Right lobe of liver (tissue), 6 donors: ENCODE results near the gene LPCAT1. TPM values are rescaled to one million over a fixed set of nuclear protein-coding genes. Genes with fewer than 3 reads are reported as not detected.

Experiments
- ATAC-seq, 4 donors: fragments of 200-7000 bp; cut with Tn5 transposase; one replicate each; pipeline ENCODE4 v1.9.1; 2020; ENCODE audit warnings: mild to moderate bottlenecking in 4 of 4, moderate library complexity in 4 of 4
- DNase-seq, 3 donors: peaks; one replicate each; pipeline ENCODE4 v3.0.0-alpha.2; 2020
- H3K27ac ChIP-seq, 3 donors: fragments of 200-600 bp; one replicate each; pipeline ENCODE4 v1.8.0; 2022
- H3K27me3 ChIP-seq, 2 donors: fragments of 200-600 bp; one replicate each; pipeline ENCODE4 v1.8.0; 2022
- H3K36me3 ChIP-seq, 4 donors: fragments of 200-600 bp; sonication (generic) in 1 of 4; one replicate each; pipeline versions ENCODE4 v1.5.1 to v1.8.0; 2017 to 2022; ENCODE audit warnings: control low read depth in 1 of 4
- H3K4me1 ChIP-seq, 4 donors: fragments of 200-600 bp; sonication (generic) in 1 of 4; one replicate each; pipeline versions ENCODE4 v1.5.1 to v1.8.0; 2017 to 2022; ENCODE audit warnings: control low read depth in 1 of 4
- H3K4me3 ChIP-seq, 3 donors: fragments of 200-600 bp; one replicate each; pipeline ENCODE4 v1.8.0; 2022
- H3K9me3 ChIP-seq, 4 donors: fragments of 200-600 bp; sonication (generic) in 1 of 4; one replicate each; pipeline versions ENCODE4 v1.5.1 to v1.8.0; 2017 to 2022; ENCODE audit warnings: control low read depth in 1 of 4
- POLR2A ChIP-seq: fragments of 450-650 bp; IDR thresholded peaks from one replicate; pipeline ENCODE4 v1.6.1; 2017; ENCODE audit warnings: antibody characterized with exemption, mild to moderate bottlenecking
- WGBS: methylation state at CpG from one replicate; pipeline ENCODE4 v1.1.6; 2018; ENCODE audit warnings: low coverage, low lambda C conversion rate; ENCODE audit not compliant: insufficient coverage; ENCODE audit errors: missing lambda C conversion rate; 5-methylcytosine and 5-hydroxymethylcytosine counted together
- intact Hi-C, 2 donors: fragments of 100-400 bp; cut with DNase I; formaldehyde crosslinking; loops; one replicate each; pipeline versions ENCODE4 v1.11.2 to v1.14.1; 2022
- total RNA-seq, 6 experiments: library from RNA; depleted of rRNA in 2 of 6; stranded (reverse); fragments of >200 nt in 2 of 6; fragmentation: NEBNext Ultra II Directional in 3 of 6; extraction: Animal tissue kit (Norgen Biotek cat#: 25700) in 3 of 6; gene quantifications; one replicate each; pipeline versions ENCODE4 v1.1.0 to v1.2.4, GENCODE V29; 2016 to 2023
- TF ChIP-seq, protein P1 (sequence below), 4 donors: fragments of 200-600 bp in 3 of 4; fragments of 450-650 bp in 1 of 4; IDR thresholded peaks; one replicate each; pipeline versions ENCODE4 v1.5.1 to v1.8.0; 2016 to 2022; ENCODE audit warnings: antibody characterized with exemption in 4 of 4, mild to moderate bottlenecking in 2 of 4
- donor health status: DM: no; HTN: yes; CAD: no.
- donor health status: DM: no; HTN: no; CAD: no.
- donor health status: DM: no; HTN: no; CAD: no.
- donor health status: DM: no; HTN: yes; CAD: no.
- donor health status: DM: no; HTN: yes; CAD: no.

Gene LPCAT1
- total RNA-seq, 6 experiments from 2014 or later, result 6.9 to 38.6 (median 13.1) TPM

DNA sequence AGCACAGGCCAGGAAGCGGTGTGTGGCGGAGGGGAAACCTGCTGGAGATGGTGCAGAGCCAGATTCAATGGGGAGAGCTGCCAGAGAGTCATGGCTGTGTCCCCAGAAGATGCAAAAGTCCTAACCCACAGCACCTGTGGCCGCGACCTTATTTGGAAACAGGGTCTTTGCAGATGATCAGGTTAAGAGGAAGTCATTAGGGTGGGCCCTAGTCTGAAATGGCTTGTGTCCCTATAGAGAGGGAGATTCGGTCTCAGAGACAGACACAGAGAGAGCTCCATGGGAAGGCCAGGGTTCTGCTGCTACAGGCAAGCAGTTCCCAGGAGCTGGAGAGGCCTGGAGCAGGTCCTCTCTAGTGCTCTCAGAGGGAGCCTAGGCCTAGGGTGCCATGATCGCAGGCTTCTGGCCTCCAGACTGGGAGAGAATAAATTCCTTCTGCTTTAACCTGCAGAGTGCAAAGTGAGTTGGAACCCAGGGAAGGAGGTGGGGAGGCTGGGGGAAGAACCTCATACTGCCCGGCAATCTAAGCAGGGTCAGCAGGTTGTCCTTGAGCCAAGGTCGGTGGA lies 1.9 kb upstream of the LPCAT1 start:
- H3K4me1 ChIP-seq, result peaks cover 0 to 4% (median 0%) of the 10 kb centered on the region in 4 donors
- no peak overlapping the region for H3K4me3 ChIP-seq
- no peaks in the 10 kb centered on the region for H3K9me3 ChIP-seq
- peak in 2 of 3 donors; percentile 7 to 17 for DNase-seq
- H3K36me3 ChIP-seq, result no peaks in the 10 kb centered on the region
- no peak overlapping the region for H3K27ac ChIP-seq
- no peak for ATAC-seq
- intact Hi-C loops, result no loop called here
- no peaks in the 10 kb centered on the region for H3K27me3 ChIP-seq
- TF ChIP-seq, protein P1, sequence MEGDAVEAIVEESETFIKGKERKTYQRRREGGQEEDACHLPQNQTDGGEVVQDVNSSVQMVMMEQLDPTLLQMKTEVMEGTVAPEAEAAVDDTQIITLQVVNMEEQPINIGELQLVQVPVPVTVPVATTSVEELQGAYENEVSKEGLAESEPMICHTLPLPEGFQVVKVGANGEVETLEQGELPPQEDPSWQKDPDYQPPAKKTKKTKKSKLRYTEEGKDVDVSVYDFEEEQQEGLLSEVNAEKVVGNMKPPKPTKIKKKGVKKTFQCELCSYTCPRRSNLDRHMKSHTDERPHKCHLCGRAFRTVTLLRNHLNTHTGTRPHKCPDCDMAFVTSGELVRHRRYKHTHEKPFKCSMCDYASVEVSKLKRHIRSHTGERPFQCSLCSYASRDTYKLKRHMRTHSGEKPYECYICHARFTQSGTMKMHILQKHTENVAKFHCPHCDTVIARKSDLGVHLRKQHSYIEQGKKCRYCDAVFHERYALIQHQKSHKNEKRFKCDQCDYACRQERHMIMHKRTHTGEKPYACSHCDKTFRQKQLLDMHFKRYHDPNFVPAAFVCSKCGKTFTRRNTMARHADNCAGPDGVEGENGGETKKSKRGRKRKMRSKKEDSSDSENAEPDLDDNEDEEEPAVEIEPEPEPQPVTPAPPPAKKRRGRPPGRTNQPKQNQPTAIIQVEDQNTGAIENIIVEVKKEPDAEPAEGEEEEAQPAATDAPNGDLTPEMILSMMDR (IDR thresholded peaks at IDR 0.05), result no peak
- no peak for TF ChIP-seq POLR2A
- 100% methylated on average over 5 of the region's 8 CpGs for WGBS

DNA sequence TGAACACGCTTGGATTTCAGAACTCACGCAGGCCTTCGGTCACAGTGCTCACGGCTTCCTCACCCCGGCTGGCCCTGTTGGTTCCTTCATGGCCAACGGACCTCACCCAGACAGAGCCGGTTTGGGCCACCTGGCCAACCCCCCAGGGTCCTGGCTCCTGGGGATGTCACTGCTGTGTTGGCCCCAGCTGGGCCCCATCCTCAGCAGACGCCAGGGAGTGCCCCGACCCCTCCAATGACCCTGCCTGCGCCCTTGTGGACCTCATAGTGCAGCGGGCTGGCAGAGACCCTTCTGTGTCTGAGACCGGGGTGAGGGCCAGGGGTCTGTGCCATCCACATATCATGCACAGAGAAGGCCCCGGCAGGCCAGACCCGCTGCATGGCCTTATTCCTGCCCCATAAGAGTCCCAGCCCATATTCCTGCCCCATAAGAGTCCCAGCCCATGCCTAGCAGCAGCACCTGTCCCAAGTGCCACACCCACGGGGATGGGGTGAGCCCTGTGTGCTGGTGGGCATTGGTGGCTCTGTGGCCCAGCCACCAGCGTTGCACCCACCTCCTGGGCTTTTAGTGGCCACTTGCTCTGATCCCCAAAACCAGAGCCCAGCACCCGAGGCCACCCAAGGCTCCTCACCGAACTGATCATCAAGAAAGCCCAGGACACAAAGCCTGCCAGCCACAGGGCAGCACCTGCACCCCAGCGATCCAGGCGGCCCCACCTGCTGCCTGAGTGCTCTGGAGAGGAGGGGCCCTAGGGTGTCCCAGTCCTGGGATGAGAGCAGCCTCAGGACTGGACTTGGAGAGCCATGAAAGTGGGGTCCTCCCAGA lies 1.3 kb upstream of the LPCAT1 start:
- peak overlapping the region in 1 of 3 donors; percentile 79 for H3K27ac ChIP-seq
- H3K4me3 ChIP-seq, result no peak overlapping the region
- H3K9me3 ChIP-seq, result no peaks in the 10 kb centered on the region
- H3K27me3 ChIP-seq, result no peaks in the 10 kb centered on the region
- ATAC-seq, result no peak
- H3K4me1 ChIP-seq, result peaks cover 0 to 4% (median 0%) of the 10 kb centered on the region in 4 donors
- no peaks in the 10 kb centered on the region for H3K36me3 ChIP-seq
- DNase-seq, result peak; percentile 31 to 51 (median 44)
- intact Hi-C loops, result no loop called here
- TF ChIP-seq, protein P1 (IDR thresholded peaks at IDR 0.05), result no peak
- no peak for TF ChIP-seq POLR2A
- WGBS, result 100% methylated on average over 1 of the region's 20 CpGs

DNA sequence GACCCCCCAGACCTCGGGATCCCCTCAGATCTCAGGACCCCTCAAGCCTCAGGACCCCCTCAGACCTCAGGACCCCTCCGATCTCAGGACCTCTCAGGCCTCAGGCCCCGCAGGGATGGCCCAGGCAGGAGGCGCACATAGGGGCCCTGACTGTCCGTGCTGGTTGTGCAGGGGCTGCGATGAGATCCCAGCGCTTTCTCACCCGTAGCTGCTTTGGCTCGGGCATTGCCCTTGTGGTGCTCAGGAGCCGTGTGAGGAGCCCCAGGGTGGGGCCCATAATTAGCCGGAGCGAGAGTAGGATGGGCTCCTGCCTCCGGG lies 680 bp upstream of the LPCAT1 start:
- WGBS, result 0% methylated on average over 1 of the region's 13 CpGs
- no peak for DNase-seq

DNA sequence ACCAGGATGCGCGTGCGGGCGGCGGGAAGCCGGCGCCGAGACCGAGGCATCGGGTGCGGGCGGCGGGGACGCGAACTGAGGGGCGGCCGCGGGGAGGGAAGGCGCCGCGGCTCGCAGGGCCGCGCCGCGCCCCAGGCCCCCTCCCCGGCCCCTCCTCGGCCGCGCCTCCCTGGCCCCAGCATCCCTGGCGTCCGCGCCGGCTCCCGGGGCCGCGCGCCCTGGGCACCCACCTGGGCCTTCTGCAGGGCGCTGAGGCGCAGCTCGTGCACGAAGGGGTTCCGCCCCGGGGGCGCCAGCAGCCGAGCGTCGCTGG lies 324 bp downstream of the LPCAT1 start:
- H3K27me3 ChIP-seq, result no peaks in the 10 kb centered on the region
- ATAC-seq (no peak), DNase-seq (no peak)
- no peaks in the 10 kb centered on the region for H3K9me3 ChIP-seq
- WGBS, result 0% methylated on average over 2 of the region's 48 CpGs
- H3K27ac ChIP-seq, result peak overlapping the region in 1 of 3 donors; percentile 79
- no peak for TF ChIP-seq POLR2A
- TF ChIP-seq, protein P1 (IDR thresholded peaks at IDR 0.05), result no peak
- H3K36me3 ChIP-seq, result peaks cover 0 to 1% (median 0%) of the 10 kb centered on the region in 4 donors
- H3K4me3 ChIP-seq, result peak overlapping the region; percentile 56 to 89 (median 70)
- H3K4me1 ChIP-seq, result peaks cover 0 to 4% (median 0%) of the 10 kb centered on the region in 4 donors
- intact Hi-C loops, result no loop called here

More for the DNA sequence above, 680 bp upstream of the LPCAT1 start:
- TF ChIP-seq, protein P1 (IDR thresholded peaks at IDR 0.05), result no peak
- no peak for TF ChIP-seq POLR2A
- ATAC-seq, result peak in 3 of 4 donors; percentile 2 to 9 (median 5)
- peak overlapping the region; percentile 79 to 94 (median 82) for H3K27ac ChIP-seq
- peak overlapping the region; percentile 69 to 89 (median 70) for H3K4me3 ChIP-seq
- H3K9me3 ChIP-seq, result no peaks in the 10 kb centered on the region
- H3K4me1 ChIP-seq, result peaks cover 0 to 4% (median 0%) of the 10 kb centered on the region in 4 donors
- H3K27me3 ChIP-seq, result no peaks in the 10 kb centered on the region
- H3K36me3 ChIP-seq, result no peaks in the 10 kb centered on the region
- intact Hi-C loops, result no loop called here
